Psoas muscle (tissue), 8 donors: ENCODE measurements around the gene SMIM44. TPM values are rescaled to one million over a fixed set of nuclear protein-coding genes. Genes with fewer than 3 reads are reported as not detected.
"Not testable (repeated sequence)": the region's sequence is repeated elsewhere in the genome, so short reads cannot be mapped to it uniquely, and the experiment has no call there.

Experiments used
- ATAC-seq, 4 donors: fragments of 200-7000 bp; cut with Tn5 transposase; one replicate each; pipeline ENCODE4 v1.9.1; 2020; ENCODE audit warnings: moderate library complexity in 3 of 4, mild to moderate bottlenecking in 2 of 4
- DNase-seq, 2 donors: peaks; one replicate each; pipeline ENCODE4 v3.0.0-alpha.2; 2020
- H3K27ac ChIP-seq: fragments of 200-600 bp; one replicate; pipeline ENCODE4 v1.8.0; 2022
- H3K27me3 ChIP-seq, 3 donors: fragments of 200-600 bp in 1 of 3; one replicate each; pipeline versions ENCODE4 v1.6.1 to v1.8.0; 2013 to 2022; ENCODE audit warnings: low read length in 2 of 3, mild to moderate bottlenecking in 2 of 3, moderate library complexity in 1 of 3; ENCODE audit not compliant: insufficient read depth in 3 of 3
- H3K36me3 ChIP-seq, 2 donors: fragments of 200-600 bp in 1 of 2; one replicate each; pipeline versions ENCODE4 v1.6.1 to v1.8.0; 2013 to 2022; ENCODE audit warnings: low read depth in 1 of 2, mild to moderate bottlenecking in 1 of 2, moderate library complexity in 1 of 2; ENCODE audit not compliant: insufficient read depth in 1 of 2
- H3K4me1 ChIP-seq: fragments of 200-600 bp; one replicate; pipeline ENCODE4 v1.8.0; 2022
- H3K4me3 ChIP-seq: fragments of 200-600 bp; one replicate; pipeline ENCODE4 v1.8.0; 2022; ENCODE audit warnings: mild to moderate bottlenecking
- H3K9me3 ChIP-seq: fragments of 200-600 bp; one replicate; pipeline ENCODE4 v1.8.0; 2022
- CTCF ChIP-seq: fragments of 200-600 bp; IDR thresholded peaks from one replicate; pipeline ENCODE4 v1.8.0; 2022; ENCODE audit warnings: antibody characterized with exemption
- WGBS, 3 donors: extraction: QIAGEN DNeasy Blood & Tissue Kit; methylation state at CpG; one replicate each; pipeline versions ENCODE4 v1.1.6 to v1.1.7; 2013; 5-methylcytosine and 5-hydroxymethylcytosine counted together
- intact Hi-C, 2 donors: fragments of 100-400 bp; cut with DNase I; formaldehyde crosslinking; loops; one replicate each; pipeline versions ENCODE4 v1.11.0 to v1.14.2; 2022
- polyA plus RNA-seq, 3 donors: library from polyadenylated mRNA; stranded (reverse); fragments of 200-250 nt; gene quantifications; one replicate each; pipeline ENCODE4 v1.2.3, GENCODE V29; 2013
- total RNA-seq, 4 donors: library from RNA; stranded (reverse); fragmentation: NEBNext Ultra II Directional in 2 of 4; extraction: Animal tissue kit (Norgen Biotek cat#: 25700) in 2 of 4; gene quantifications; one replicate each; pipeline versions ENCODE4 v1.2.1 to v1.2.4, GENCODE V29; 2021 to 2023
- donor health status: healthy with polysubstance abuse.
- donor health status: DM: no; HTN: no; CAD: no; lungs with moderate emphysema.
- donor health status: Bipolar disorder and iron deficiency.
- donor health status: healthy.
- donor health status: DM: yes; HTN: yes; CAD: no.
- donor health status: DM: no; HTN: no; CAD: no.
- donor health status: DM: no; HTN: no; CAD: no.
- donor health status: DM: yes; HTN: yes; CAD: no.

The SMIM44 gene
- total and polyA plus RNA-seq, 7 donors, result not detected

DNA sequence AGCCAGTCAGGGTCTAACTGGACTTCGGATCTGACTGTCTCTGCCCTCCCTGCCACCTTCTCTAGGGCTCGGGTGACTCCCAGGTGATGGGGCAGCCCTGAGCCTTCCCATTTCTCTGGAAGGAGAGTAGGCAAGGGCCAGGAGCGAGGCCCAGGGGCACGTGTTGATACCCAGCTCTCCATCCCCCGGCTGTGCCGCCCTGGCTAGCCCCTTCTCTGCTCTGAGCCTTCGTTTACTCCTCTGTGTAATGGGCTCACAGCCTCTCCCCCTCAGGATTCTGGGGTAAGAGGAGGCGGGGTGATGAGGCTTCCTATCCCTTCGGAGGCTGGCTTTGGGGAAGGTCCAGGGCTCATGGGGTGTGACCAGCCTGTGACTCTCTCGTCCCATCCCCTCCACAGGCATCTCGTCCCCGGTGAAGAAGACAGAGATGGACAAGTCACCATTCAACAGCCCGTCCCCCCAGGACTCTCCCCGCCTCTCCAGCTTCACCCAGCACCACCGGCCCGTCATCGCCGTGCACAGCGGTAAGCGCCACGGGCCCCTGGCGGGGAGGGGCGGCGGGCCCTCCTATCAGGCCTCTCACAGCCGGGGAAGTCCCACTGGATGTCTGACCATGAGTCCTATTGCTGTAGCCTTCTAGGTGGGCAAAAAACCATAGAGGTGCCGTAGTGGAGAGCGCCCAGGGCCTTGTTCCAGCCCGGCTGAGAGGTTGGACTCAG is 34.5 kb downstream of the SMIM44 start:
- peaks cover 0 to 80% of the 10 kb centered on the region in 2 donors for H3K36me3 ChIP-seq
- H3K27me3 ChIP-seq, result no peaks in the 10 kb centered on the region
- no peak overlapping the region for H3K4me3 ChIP-seq
- H3K4me1 ChIP-seq, result peaks cover 22% of the 10 kb centered on the region
- no peaks in the 10 kb centered on the region for H3K9me3 ChIP-seq
- 94 to 96% (median 95%) methylated on average over 28 of the region's 28 CpGs for WGBS, 3 donors
- intact Hi-C loops, result no loop called here
- peak overlapping the region; percentile 41 for H3K27ac ChIP-seq
- DNase-seq, result no peak
- TF ChIP-seq CTCF, result no peak
- ATAC-seq, result no peak

DNA sequence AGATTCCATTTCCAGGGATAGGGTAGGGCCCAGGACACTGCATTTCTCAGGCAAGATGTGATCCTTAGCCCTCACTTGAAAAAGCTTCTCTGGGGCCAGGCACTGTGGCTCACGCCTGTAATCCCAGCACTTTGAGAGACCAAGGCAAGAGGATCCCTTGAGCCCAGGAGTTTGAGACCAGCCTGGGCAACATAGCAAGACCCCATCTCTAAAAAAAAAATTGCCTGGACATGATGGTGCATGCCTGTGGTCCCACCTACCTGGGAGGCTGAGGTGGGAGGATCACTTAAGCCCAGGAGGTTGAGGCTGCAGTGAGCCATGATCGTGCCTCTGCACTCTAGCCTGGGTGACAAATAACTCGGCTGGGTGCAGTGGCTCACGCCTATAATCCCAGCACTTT is 36.6 kb downstream of the SMIM44 start:
- Histone ChIP-seq H3K4me1 (peaks cover 42% of the 10 kb centered on the region), H3K27ac (peak overlapping the region; percentile 46), H3K36me3 (peaks cover 0 to 67% of the 10 kb centered on the region in 2 donors)
- ATAC-seq, intact Hi-C loops, H3K9me3 ChIP-seq, DNase-seq, H3K27me3 ChIP-seq, H3K4me3 ChIP-seq: not testable (repeated sequence)
- 89 to 92% (median 91%) methylated on average over 4 of the region's 4 CpGs for WGBS, 3 donors

DNA sequence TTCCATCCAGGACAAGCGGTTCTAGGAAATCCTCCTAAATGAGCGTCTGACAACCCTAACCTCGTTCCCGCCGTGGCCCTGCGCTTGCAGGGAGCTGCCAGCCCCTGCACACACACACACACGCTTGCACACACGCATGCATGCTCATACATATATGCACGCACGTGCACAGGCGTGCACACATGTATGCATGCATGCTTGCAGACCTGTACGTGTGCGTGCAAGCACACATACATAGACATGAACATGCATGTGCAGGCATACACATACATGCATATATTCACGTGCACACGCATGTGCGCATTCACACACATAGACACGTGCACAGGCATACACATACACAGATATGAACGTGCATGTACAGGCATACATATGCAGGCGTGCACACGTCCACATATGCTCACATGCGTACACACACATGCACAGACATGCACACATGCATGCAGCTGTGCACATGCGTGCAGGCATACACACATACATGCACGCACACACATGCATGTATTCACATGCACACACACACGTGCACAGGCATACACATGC is 38.5 kb downstream of the SMIM44 start:
- no peak overlapping the region for H3K4me3 ChIP-seq
- H3K9me3 ChIP-seq, result no peaks in the 10 kb centered on the region
- no peak for TF ChIP-seq CTCF
- DNase-seq (no peak), ATAC-seq (no peak)
- peak overlapping the region; percentile 55 for H3K27ac ChIP-seq
- H3K36me3 ChIP-seq, result peaks cover 0 to 65% of the 10 kb centered on the region in 2 donors
- H3K4me1 ChIP-seq, result peaks cover 55% of the 10 kb centered on the region
- H3K27me3 ChIP-seq, result no peaks in the 10 kb centered on the region
- WGBS, 3 donors, result 58 to 63% (median 59%) methylated on average over 24 of the region's 24 CpGs
- intact Hi-C loops, result no loop called here

DNA sequence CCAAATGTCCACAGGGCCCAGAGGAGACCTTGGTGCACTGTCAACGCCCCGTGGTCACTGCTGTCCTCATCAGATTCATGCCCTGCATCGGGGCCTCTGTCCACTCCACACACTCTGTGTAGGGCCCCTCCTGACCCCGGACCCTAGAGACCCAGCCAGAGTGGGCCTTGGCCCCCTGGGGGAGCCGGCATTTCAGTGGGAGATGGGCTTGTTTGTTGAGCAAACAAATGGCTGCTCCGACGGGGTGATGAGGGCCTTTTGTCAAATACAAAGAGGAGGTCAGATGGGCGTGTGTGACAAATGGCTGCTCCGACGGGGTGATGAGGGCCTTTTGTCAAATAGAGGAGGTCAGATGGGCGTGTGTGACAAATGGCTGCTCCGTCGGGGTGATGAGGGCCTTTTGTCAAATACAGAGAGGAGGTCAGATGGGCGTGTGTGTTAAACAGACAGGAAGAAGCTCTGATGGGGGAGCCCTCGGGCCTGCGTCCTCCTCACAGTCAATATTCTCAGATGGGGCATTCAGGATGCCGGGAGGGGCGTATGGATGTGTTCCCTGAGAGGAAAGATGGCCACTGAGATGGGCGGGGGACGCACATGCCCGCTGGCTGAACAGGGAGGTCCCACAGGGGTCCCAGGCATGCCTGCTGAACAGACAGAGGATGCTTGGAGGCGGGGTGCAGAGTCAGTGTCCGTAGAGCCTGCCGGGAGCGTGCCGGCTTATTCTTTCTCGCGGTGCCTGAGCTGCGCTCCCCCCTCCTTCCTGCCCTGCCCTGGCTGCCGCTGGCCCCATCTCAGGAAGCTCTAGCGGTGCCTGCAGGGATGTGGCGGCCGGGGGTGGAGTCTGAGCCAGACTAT is 39.2 kb downstream of the SMIM44 start:
- Histone ChIP-seq H3K4me3 (no peak overlapping the region), H3K4me1 (peaks cover 55% of the 10 kb centered on the region), H3K27ac (peak overlapping the region; percentile 71), H3K9me3 (no peaks in the 10 kb centered on the region), H3K27me3 (no peaks in the 10 kb centered on the region), H3K36me3 (peaks cover 0 to 63% of the 10 kb centered on the region in 2 donors)
- no peak for TF ChIP-seq CTCF
- intact Hi-C loops, result no loop called here
- DNase-seq (no peak), ATAC-seq (peak in 3 of 4 donors; percentile 35 to 56 (median 50))
- WGBS, 3 donors, result 33 to 40% (median 34%) methylated on average over 28 to 33 of the region's 33 CpGs
